ENCODE results near the gene KRT85.
A peak's percentile ranks its signal among the peaks of the same experiment; 100 is the strongest.
"Not testable (repeated sequence)": the region's sequence is repeated elsewhere in the genome, so short reads cannot be mapped to it uniquely, and the experiment has no call there.

KRT85 gene

DNA sequence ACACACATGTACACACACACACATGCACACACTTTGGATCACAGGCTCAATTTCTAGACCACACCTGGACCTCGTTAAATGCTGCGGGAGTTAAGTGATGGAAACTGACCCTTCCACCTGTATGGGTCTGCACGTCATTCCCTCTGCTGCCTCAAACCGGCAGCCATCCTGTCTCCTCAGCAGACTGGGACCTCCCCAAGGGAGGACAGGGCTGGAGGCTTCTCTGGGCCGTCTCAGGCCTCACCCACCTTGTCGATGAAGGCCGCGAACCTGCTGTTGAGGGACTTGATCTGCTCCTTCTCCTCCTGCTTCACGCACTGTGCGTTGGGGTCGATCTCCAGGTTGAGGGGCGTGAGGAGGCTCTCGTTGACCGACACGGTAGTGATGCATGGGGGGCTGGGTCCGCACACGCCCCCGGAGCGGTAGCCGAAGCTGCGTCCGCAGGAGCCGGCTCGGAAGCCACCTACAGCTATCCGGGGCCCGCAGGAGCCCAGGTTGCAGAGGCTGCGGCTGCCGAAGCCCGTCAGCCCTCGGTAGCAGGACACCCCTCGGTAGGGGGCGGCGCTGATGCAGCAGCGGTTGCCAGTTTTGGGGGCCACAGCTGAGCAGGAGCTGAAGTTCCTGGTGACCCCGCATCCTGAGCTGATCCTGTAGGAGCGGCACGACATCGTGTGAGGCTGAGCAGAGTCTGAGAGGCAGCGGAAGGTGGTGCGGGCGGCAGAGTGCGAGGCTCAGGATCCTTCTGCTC is at the start of gene KRT85:
Gene KRT85, minus strand, starts transcription at position 744 of the 748 bp plus-strand sequence. Its CDS starts 76 bp downstream, at position 668.
- no peak for DNase-seq (ENCODE audit: low spot score)

DNA sequence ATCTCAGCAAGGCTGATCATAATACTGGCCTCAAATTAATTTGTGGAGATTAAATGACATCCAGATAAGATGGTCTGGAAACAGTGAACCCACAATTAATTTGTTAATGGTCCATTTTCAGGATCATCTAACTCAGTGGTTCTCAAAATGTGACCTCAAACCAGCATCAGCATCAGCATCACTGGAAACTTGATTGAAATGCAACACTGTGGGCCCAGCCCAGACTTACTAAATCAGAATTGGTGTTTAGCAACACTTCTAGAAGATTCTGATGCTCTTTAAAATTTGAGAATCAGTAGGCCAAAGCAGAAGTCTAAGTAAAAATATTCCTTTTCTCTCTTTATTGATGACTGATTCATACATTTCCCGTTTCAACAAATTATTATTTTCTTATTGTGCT is 49.5 kb upstream of the KRT85 start:
- no peak for DNase-seq (ENCODE audit: low spot score)

DNA sequence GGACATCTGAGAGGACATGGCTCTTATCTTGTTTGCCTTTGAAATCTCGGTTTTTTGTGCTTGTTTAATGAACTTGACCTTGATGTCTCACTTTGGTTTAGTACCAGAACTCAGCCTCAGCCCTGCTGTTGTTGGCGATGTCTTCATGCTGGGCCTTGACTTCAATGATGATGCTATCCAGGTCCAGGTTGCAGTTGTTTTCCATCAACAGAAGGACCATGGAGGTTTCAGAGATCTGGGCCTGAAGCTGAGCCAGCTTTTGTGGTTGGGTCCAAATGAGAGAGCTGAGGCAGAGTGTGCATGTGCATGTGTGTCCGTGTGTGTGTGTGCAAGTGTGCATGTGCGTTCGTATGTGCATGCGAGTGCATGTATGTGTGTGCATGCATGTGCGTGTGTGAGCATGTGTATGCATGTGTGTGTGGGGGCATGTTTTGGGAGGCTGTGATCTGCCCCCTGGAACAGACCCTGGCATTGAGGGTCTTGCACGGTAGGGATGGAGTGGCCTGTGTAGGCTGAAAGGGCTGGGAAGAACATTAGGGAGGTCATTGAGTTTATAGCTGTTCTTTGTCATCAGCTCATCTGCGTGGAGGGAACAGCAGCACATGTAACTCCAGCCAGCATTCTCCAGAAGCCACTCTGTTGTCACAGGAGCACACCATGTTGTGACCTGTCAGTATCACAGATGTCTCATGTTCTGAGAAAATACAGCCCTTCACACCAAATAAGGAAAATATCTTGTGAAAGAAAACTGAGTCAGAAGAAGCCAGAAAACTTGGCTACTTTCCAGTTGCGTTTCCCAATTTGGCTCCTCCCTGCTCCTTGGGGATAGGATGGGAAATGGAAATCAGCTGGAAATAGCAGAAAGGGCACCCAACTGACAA is 48.8 kb upstream of the KRT85 start:
- no peak for DNase-seq (ENCODE audit: low spot score)

DNA sequence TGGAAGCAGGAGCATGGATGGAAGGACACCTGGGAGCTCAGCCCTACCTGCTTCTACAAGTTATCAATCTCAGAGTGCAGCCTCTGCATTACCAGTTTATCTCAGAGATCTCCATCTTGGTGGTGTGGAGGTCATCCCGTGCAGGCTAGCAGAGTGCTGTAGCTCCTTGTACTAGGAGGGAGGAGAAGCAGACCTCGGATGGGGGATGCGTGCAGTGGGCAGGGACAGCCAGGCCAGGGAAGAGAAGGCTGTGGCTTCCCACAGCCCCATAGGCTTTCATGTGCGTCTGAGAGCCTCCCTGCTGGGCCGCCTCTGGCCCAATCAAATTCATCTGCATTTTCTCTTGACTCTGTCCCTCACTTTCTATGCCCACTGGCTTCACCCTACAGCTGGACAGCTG is 47.7 kb upstream of the KRT85 start:
- no peak for DNase-seq (ENCODE audit: low spot score)

DNA sequence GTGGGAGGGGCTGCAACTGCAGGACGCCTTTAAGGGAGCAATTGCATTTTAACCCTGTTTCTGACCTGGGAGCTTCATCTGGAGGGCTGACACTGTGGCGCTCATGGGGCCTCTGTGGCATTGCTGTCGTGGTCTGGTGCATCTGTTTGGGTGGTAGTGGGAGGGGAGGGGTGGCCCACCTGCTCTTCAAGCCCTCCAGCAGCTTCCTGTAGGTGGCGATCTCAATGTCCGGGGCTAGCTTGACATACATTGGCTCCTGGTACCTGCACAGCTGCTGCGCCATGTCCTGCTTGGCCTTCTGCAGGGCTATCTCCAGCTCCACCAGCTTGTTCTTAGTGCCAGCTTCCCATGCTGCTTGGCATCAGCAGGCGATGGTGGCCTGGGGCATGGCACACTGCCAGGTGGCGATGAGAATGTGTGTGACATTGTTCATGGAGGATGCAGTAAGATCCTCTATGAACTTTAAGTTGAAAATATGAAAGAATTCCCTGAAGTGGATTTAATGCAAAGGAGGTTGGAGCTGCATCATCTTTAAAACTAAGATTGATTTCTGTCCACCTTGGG is 46.6 kb upstream of the KRT85 start:
- no peak for DNase-seq (ENCODE audit: low spot score)

DNA sequence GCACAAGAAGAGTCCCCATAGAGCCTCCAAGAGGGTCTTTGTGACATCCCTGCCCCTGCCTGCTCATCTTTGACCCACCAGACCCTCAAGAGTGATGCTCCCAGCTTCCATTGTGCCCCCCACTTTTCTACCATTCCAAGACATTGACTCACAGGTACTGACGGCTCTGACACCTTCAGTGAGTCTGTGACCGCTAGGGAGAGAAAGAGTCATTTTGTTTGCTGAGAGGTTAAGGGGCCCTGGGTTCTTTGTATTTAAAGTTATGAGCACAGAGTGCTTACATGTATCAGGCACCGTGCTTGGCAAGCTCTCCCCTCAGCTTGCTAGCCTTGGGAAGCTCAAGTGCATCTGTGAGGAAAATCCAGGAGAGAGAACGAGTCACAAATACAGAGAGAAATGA is 45.9 kb upstream of the KRT85 start:
- no peak for DNase-seq (ENCODE audit: low spot score)

DNA sequence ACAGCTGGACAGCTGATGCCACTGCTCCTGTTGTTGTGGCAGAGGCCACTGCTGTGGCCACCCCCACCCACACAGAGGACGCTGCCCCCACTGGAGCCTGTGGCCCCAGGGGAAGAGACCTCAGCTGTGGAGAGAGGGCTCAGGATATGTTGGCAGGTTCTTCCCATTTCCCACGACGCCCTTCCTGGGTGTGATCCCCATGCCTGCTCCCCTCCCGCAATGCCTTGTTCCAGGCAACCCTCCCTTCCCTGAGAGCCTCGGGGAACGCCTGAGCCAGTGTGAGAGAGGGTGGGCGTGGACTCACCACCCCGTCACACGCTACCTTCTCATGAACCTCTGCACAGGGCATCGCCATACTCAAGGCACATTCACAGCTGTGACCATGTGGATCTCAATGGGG is 44.5 kb upstream of the KRT85 start:
- no peak for DNase-seq (ENCODE audit: low spot score)

DNA sequence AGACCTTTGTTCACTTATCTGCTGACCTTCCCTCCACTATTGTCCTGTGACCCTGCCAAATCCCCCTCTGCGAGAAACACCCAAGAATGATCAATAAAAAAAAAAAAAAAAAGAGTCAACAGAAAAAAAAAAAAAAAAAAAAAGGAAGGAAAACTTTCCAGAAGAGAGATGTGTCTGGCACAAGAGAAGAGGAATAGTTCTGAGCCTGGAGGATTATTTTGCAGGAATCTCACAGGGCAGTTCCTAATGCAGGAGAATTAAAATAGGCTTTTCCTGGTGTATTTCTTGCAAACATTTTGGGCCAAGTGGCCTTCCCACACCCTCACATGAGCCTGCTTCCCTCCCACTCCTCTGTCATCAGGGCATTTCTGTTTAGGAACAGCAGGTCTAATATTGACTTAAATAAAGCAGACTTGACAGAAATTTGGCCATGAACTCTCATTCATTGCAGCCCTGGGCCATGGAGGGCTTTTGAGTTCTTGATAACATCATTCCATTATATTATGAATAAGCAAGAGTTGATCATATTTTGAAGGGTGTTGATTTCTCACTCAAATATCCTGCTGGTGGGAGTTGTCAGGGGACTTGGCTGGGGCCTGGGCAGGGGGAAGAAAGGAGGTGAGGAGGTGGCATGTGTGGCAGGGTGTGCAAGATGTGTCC is 43.4 kb upstream of the KRT85 start:
- not testable (repeated sequence) for DNase-seq (ENCODE audit: low spot score)

DNA sequence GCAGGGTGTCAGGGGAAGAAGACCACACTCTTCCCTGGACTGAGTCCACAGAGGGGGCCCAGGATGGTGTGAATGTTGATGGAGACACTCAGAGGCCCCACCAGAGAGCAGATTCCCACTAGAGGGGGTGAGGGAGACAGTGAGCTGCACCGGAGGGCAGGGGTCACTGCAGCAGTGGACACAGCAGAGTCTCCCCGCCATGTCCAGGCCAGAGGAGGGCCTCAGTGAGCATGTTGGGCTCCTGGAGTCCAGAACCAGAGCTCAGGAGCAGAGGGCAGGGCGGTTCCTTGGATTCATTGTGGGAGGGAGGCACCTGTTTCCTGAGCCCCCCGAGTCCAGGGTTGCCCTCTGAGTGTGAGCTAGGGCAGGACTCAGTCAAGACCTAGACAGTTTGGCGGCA is 40.6 kb upstream of the KRT85 start:
- no peak for DNase-seq (ENCODE audit: low spot score)

DNA sequence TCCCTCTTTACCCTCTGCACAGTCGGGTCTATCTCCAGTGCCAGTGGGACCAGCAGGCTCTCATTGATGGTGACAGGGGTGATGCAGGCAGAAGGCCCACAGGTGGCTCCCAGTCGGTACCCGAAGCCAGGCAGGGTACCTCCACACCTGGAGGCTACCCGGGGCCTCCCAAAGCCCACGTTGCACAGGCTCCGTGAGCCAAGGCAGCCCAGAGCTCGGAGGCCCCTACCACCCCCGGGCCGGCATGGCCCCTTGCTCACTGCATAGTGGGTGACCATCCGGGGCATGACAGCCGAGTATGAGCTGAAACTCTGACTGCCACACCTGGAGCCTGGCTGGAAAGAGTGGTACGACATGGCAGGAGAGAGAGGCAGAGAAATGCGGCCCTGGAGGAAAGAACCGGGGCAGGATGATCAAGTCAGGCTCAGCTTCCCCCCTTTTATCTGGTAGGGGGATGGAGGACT is 38.7 kb upstream of the KRT85 start, which contains the start of gene KRT82:
Gene KRT82, minus strand, starts transcription at position 414 of the 464 bp plus-strand sequence. Its CDS starts 58 bp downstream, at position 356.
- no peak for DNase-seq (ENCODE audit: low spot score)

DNA sequence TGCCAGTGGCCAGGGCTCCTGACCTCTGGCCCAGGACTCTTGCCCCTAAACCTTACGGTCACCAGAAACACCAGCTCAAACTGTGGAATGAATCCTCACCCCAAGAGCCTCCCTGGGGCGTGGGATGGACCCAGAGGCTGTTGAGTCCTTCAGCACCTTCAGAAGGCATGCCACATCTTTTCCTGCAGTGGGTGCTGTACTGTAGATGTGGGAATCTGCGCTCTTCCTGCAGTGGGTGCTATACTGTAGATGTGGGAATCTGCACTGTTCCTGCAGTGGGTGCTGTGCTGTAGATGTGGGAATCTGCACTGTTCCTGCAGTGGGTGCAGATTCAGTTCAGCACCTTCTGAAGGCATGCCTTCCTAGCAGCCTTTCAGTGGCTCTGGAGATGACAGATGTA is 37.7 kb upstream of the KRT85 start:
- no peak for DNase-seq (ENCODE audit: low spot score)

DNA sequence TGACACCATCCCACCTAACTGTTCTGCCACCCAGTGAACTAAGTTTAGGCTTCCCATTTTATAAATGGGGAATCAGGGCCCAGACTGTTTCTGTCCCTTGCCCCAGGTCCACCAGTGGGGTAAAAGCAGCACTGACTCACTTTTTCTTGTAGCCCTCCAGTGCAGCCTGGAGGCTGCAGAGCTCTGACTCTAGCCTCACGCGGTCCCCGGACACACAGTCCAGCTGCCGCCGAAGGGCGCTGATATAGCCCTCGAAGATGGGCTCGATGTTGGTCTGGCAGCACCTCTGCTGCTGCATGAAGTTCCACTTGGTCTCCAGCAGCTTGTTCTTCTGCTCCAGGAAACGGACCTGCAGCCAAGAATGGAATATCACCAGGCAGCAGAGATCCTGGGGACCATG is 36.3 kb upstream of the KRT85 start:
- DNase-seq (ENCODE audit: low spot score), result no peak

DNA sequence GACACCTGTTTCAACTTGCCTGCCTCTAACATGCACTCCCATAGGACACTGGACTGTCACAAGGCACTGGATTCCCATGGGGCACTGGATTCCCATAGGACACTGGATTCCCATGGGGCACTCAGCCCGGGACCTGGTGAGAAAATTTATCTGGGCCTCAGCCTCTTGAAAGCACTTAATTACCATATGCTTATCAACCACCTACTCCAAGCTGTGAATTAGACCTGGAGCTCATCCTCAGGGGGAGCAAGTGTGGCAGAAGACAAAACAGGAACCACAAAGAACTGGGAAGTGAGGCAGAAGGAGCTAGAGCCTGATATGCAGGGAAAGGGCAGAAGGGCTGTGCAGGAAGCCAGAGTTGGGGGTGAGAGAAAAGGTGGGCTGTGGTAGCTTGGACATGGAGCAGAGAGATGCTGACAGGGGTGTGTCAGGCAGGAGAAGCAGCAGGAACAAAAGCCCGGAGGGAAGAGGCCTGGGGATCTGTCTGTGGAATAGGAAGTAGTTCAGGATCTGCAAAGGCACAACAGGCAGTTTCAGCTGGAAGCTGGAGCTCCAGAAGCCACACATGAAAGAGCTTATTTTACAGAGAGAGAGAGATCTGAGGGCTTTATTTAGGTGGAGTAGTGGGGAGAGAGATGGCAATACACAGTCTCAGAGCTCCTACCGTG is 35.7 kb upstream of the KRT85 start:
- DNase-seq (ENCODE audit: low spot score), result no peak

DNA sequence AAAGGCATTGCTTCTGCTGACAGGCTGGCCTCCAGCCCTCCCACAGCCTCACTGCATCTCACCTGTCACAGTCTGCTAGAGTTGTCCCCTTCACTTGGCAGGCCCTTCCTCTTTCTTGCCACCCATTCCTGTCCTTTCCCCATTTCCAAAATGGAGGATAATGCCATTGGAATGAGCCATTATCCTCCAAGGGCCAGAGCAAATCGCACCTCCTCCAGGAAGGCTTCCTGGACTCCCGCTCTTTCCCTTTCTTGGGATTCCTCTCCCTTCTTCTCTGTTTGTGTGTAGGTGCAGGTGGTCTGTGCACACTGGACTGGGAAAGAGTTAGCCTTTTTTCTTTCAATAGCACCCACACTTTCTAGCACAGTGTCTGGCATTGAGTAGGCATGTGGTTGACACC is 35.1 kb upstream of the KRT85 start:
- no peak for DNase-seq (ENCODE audit: low spot score)

DNA sequence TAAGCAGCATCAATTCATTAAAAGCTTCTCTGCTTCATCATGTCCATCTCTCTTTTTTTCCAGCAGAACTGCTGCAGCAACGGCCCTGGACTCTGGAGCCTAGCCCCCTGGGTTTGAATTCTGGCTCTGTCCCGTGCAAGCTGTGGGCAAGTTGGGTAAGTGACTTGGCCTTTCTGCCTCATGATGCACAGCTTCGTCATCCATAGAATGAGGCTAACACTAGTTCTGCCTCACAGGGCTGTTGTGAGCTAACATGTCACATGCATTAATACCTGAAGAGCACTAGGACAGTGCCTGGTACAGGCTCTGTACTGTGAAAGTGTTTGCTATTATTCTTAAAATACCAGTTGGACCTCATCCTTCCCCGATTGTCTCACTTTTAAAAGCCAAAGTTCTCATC is 34.6 kb upstream of the KRT85 start:
- no peak for DNase-seq (ENCODE audit: low spot score)

DNA sequence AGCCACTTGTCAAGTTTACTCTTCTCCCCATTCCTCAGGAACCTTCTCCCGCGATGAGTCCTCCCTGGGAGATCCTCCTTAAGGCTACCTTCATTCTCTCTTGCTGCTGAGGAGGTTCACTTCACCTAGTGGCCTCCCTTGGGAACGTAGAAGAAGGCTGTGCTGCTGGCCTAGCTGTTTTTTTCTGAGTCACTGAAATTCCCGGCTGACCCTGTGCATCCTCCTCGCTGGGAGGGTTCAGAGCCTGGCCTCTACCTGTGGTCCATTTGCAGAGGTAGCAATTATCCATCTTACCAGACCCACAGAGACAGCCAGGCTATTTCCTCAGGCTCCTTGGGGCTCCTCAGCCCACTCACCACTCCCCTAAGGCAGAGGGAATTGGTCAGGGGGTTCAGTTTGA is 34.2 kb upstream of the KRT85 start:
- no peak for DNase-seq (ENCODE audit: low spot score)

DNA sequence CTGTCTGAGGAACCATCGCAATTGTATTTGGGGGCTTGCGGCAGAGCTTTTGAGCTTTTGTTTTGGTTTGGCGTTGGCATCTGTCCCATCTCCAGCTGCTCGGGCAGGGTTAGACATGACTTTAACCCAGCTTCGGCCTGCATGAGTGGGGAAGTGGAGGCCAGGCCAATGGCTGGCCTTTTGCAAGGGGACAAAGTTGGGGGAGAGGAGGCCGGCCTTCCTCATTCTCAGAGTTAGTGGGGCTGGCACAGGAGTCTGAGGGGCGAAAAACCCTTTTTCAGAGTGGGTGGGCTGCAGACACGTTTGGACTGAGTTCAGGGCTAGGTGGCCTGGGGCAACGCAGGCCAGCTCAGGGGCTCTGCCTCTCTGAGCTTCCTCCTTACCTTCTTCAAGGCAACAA is 33.6 kb upstream of the KRT85 start:
- DNase-seq (ENCODE audit: low spot score), result no peak

DNA sequence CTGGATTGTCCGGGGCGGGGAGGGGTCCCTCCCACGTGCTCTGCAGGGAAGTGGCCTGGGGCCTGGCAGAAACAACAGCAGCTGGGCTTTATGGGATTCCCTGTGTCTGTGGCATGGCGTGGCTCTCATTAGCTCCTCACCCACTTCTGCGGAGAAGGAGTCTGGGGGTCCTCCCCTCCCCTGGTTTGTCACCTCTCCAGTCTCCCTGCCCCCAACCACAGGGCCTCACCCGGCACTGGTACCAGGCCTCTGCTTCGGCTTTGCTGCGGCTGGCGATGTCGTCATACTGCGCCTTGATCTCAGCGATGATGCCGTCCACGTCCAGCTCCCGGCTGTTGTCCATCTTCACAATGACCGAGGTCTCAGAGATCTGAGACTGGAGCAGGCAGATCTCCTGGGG is 32.5 kb upstream of the KRT85 start:
- no peak for DNase-seq (ENCODE audit: low spot score)

DNA sequence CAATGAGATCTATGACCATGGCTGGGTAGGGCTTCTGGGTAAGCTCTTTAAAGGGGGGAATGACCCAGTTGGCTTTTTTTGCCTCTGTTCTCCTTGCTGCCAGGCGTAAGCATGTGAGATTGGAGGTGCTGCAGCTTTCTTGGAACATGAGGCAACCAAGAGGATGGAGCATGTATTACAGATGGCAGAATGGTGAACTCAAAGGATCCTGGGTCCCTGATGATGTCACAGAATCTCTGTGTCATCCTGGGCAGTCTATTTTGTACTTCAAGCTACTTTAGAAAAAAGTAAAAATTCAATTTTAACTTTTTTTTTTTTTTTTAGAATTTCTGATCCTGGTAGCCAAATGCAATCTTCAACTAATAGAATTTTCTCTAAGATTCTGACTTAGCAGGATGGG is 30.9 kb upstream of the KRT85 start:
- DNase-seq (ENCODE audit: low spot score), result no peak

DNA sequence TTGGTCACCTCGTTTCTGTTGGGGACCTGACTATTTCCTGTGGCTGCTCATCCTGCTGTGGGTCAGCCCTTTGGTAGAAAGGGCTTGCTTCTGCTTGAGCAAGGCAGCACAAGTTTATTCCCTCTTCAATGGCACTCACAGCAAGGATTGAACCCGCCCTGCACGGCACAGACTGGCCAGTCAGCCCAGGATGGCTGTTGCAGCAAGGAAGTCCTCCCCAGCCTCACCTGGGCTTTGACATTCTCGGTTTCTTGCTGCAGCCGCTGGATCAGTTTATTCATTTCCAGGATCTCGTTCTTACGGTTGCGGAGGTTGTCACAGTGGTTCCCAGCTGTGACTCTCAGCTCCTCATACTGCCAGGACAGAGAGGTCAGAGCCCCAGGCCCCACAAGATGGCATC is 29.4 kb upstream of the KRT85 start:
- no peak for DNase-seq (ENCODE audit: low spot score)

DNA sequence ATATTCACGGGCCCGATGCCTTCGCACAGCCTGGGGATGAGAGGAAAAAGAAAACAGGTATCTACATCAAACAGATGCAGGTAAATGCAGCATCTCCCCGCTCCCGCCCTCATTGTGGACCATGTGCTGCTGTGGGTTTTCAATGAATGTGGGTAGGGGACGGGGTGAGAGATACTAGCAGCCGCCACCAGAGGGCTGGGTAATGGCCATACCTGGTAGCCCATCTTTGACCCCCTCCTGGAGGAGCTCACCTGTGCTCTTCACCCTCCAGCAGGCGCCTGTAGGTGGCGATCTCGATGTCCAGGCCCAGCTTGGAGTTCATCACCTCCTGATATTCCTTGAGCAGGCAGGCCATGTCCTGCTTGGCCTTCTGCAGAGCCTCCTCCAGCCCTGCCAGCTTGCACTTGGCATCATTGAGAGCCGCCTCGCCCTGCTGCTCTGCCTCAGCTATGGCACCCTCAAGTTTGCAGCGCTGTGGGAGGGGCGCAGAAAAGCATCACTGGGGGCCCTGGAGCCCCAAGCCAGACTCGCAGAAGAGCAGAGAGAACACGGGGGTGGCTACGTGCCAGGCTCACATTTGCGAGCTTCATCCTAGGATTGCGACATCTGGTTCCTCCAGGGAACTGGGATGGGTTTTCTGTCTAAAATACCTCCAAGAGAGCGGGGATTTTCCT is 28.6 kb upstream of the KRT85 start:
- peak; percentile 55 for DNase-seq (ENCODE audit: low spot score)

Measured in germinal center (tissue), 1 donor.